ENCODE results near the gene MINDY4.

DNA sequence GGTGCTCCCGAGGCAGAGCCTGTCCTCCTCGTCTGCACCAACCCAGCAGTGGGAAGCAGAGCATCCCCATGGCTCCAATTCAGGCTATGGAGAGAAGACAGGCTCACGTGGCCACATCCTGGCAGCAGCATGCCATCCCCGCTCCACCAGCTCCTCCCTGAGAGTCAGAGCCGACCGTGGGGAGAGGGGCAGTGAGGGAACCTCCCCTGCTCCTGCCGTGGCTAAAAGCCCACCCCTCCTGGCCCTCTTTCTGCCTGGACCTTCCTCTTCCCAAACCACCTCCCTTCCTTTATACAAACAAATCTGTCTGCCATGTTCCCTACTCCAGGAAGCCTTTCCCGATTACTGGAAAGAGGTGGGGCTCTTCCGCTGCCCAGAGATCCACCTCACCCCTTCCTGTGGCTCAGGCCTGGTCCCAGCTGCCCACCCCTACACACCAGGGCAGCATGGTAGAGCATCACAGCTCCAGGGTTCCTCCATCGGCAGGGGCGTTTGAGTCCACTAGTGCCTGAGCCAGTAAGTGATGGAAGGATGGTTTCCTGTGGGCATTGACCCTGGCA lies 129.7 kb downstream of the MINDY4 start:
- TF ChIP-seq, protein P1, sequence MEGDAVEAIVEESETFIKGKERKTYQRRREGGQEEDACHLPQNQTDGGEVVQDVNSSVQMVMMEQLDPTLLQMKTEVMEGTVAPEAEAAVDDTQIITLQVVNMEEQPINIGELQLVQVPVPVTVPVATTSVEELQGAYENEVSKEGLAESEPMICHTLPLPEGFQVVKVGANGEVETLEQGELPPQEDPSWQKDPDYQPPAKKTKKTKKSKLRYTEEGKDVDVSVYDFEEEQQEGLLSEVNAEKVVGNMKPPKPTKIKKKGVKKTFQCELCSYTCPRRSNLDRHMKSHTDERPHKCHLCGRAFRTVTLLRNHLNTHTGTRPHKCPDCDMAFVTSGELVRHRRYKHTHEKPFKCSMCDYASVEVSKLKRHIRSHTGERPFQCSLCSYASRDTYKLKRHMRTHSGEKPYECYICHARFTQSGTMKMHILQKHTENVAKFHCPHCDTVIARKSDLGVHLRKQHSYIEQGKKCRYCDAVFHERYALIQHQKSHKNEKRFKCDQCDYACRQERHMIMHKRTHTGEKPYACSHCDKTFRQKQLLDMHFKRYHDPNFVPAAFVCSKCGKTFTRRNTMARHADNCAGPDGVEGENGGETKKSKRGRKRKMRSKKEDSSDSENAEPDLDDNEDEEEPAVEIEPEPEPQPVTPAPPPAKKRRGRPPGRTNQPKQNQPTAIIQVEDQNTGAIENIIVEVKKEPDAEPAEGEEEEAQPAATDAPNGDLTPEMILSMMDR (conservative IDR thresholded peaks at IDR 0.05 in 1 of 2, IDR thresholded peaks at IDR 0.05 in 1 of 2; ENCODE audit: extremely low read depth in 1 of 2, insufficient read depth in 1 of 2, low read depth in 1 of 2, low read length in 2 of 2), result no peak
- TF ChIP-seq EZH2 (IDR thresholded peaks at IDR 0.05; ENCODE audit: borderline replicate concordance, low read length), result no peak
